Measurements from ENCODE around the gene BICD1. TPM values are rescaled to one million over a fixed set of nuclear protein-coding genes. Genes with fewer than 3 reads are reported as not detected.

BICD1 gene
- total and polyA plus RNA-seq, 4 donors: 0.46 to 3.4 (median 1.1) TPM

GRCh38 chr12:32353540-32353939 lies 246.9 kb downstream of the BICD1 start:
- no peak overlapping the region for H3K9ac ChIP-seq (ENCODE audit: low read depth in 1 of 2, low read length in 2 of 2)
- TF ChIP-seq GABPA (IDR thresholded peaks at IDR 0.05 in 1 of 2, conservative IDR thresholded peaks at IDR 0.05 in 1 of 2) (no peak), JUND (IDR thresholded peaks at IDR 0.05) (no peak), CTCF (IDR thresholded peaks at IDR 0.05; ENCODE audit: low read depth, low read length, missing input control) (no peak), FOXA2 (IDR thresholded peaks at IDR 0.05) (no peak), ATF3 (IDR thresholded peaks at IDR 0.05) (no peak), NR2F2 (IDR thresholded peaks at IDR 0.05) (no peak), HNF4A (conservative IDR thresholded peaks at IDR 0.05) (no peak), TAF1 (conservative IDR thresholded peaks at IDR 0.05) (no peak), RAD21 (IDR thresholded peaks at IDR 0.05) (no peak), SP1 (IDR thresholded peaks at IDR 0.05) (no peak), FOXA1 (IDR thresholded peaks at IDR 0.05) (no peak)
- H3K9me3 ChIP-seq (ENCODE audit: control insufficient read depth in 4 of 4, low read length in 3 of 4): no peaks in the 10 kb centered on the region
- H3K36me3 ChIP-seq (ENCODE audit: control insufficient read depth in 4 of 4, insufficient read depth in 3 of 4, low read depth in 1 of 4, low read length in 3 of 4): no peaks in the 10 kb centered on the region
- no peaks in the 10 kb centered on the region for H3K27me3 ChIP-seq (ENCODE audit: control insufficient read depth in 4 of 4, insufficient read depth in 4 of 4, low read length in 3 of 4)
- no peaks in the 10 kb centered on the region for H3K4me1 ChIP-seq (ENCODE audit: control insufficient read depth in 4 of 4, insufficient read depth in 4 of 4, low read length in 3 of 4)
- DNase-seq (ENCODE audit: low spot score): no peak
- no peak overlapping the region for H3K4me3 ChIP-seq (ENCODE audit: low read depth in 1 of 3, low read length in 3 of 3)
- 82% methylated on average over 1 of the region's 1 CpG for WGBS
- no peak overlapping the region for H3K27ac ChIP-seq (ENCODE audit: low read depth in 1 of 2, low read length in 2 of 2)

- H3K9ac ChIP-seq (ENCODE audit: low read depth in 1 of 2, low read length in 2 of 2): no peak overlapping the region
- no peaks in the 10 kb centered on the region for H3K36me3 ChIP-seq (ENCODE audit: control insufficient read depth in 4 of 4, insufficient read depth in 3 of 4, low read depth in 1 of 4, low read length in 3 of 4)
- TF ChIP-seq ZBTB33 (IDR thresholded peaks at IDR 0.05) (no peak), RAD21 (IDR thresholded peaks at IDR 0.05) (no peak), HNF4A (conservative IDR thresholded peaks at IDR 0.05) (no peak), FOXA1 (IDR thresholded peaks at IDR 0.05) (no peak), EGR1 (IDR thresholded peaks at IDR 0.05; ENCODE audit: low read depth in 2 of 2) (no peak), TAF1 (conservative IDR thresholded peaks at IDR 0.05) (no peak), JUND (IDR thresholded peaks at IDR 0.05) (no peak), YY1 (IDR thresholded peaks at IDR 0.05) (no peak), RXRA (IDR thresholded peaks at IDR 0.05) (no peak), SP1 (IDR thresholded peaks at IDR 0.05) (no peak), ATF3 (IDR thresholded peaks at IDR 0.05) (no peak), CTCF (IDR thresholded peaks at IDR 0.05; ENCODE audit: low read depth, low read length, missing input control) (no peak), MAX (IDR thresholded peaks at IDR 0.05) (no peak), GABPA (IDR thresholded peaks at IDR 0.05 in 1 of 2, conservative IDR thresholded peaks at IDR 0.05 in 1 of 2) (no peak)
- DNase-seq (ENCODE audit: low spot score): no peak
- H3K27ac ChIP-seq (ENCODE audit: low read depth in 1 of 2, low read length in 2 of 2): no peak overlapping the region
- no peaks in the 10 kb centered on the region for H3K27me3 ChIP-seq (ENCODE audit: control insufficient read depth in 4 of 4, insufficient read depth in 4 of 4, low read length in 3 of 4)
- no peak overlapping the region for H3K4me3 ChIP-seq (ENCODE audit: low read depth in 1 of 3, low read length in 3 of 3)
- WGBS: 94% methylated on average over 8 of the region's 8 CpGs
- H3K4me1 ChIP-seq (ENCODE audit: control insufficient read depth in 4 of 4, insufficient read depth in 4 of 4, low read length in 3 of 4): no peaks in the 10 kb centered on the region
- H3K9me3 ChIP-seq (ENCODE audit: control insufficient read depth in 4 of 4, low read length in 3 of 4): no peaks in the 10 kb centered on the region
Measured at GRCh38 chr12:32357601-32358249, 251.1 kb downstream of the BICD1 start.
